ENCODE data around the gene NOTCH3. TPM values are rescaled to one million over a fixed set of nuclear protein-coding genes. Genes with fewer than 3 reads are reported as not detected.

Gene NOTCH3
- total RNA-seq, 4 donors from 2014 or later, result 6.4 to 53.3 (median 32.7) TPM

DNA sequence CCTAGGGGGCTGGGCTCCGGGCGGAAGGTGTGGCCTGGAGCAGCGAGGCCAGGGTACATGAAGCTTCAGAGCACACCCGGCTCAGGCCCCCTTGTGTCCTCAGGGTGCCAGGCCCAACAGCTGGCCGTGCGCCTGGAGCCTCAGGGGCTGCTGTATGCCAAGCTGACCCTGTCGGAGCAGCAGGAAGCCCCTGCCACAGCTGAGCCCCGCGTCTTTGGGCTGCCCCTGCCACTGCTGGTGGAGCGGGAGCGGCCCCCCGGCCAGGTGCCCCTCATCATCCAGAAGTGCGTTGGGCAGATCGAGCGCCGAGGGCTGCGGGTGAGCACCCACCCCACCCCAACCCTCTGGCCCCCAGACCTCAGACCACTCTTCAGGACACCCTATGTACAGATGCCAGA is 90.4 kb downstream of the NOTCH3 start:
- no peaks in the 10 kb centered on the region for H3K36me3 ChIP-seq
- intact Hi-C loops (cut with DNase I; ENCODE audit: low total_unique reads), result no loop called here

DNA sequence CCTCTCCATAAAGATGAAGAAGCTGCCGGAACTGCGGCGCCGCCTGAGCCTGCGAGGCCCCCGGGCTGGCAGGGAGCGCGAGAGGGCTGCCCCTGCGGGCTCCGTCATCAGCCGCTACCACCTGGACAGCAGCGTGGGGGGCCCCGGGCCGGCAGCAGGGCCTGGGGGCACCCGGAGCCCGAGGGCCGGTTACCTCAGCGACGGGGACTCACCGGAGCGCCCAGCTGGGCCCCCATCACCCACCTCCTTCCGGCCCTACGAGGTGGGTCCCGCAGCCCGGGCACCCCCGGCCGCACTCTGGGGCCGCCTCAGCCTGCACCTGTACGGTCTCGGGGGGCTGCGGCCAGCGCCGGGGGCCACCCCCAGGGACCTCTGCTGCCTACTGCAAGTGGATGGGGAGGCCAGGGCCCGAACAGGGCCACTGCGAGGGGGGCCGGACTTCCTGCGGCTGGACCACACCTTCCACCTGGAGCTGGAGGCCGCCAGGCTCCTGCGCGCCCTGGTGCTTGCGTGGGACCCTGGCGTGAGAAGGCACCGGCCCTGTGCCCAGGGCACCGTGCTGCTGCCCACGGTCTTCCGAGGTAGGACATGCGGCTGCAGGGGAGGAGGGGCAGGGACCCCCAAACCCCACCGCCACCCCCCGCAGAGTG is 90.9 kb downstream of the NOTCH3 start:
- H3K4me1 ChIP-seq, result peaks cover 0 to 2% of the 10 kb centered on the region in 2 donors
- no peaks in the 10 kb centered on the region for H3K9me3 ChIP-seq
- no peak overlapping the region for H3K4me3 ChIP-seq
- intact Hi-C loops (cut with DNase I; ENCODE audit: low total_unique reads), result no loop called here
- TF ChIP-seq CTCF (IDR thresholded peaks at IDR 0.05 in 4 of 5, conservative IDR thresholded peaks at IDR 0.05 in 1 of 5), result no peak
- no peak for TF ChIP-seq POLR2A (IDR thresholded peaks at IDR 0.05)
- peaks cover 10 to 23% (median 10%) of the 10 kb centered on the region in 3 donors for H3K27me3 ChIP-seq
- ATAC-seq, result no peak
- H3K36me3 ChIP-seq, result no peaks in the 10 kb centered on the region
- in situ Hi-C loops (cut with MboI; ENCODE audit: low sequenced_read_pairs in 4 of 4), result no loop called here
- H3K27ac ChIP-seq, result no peak overlapping the region
- DNase-seq, result no peak

More for the DNA sequence above, 90.4 kb downstream of the NOTCH3 start:
- peaks cover 0 to 2% of the 10 kb centered on the region in 2 donors for H3K4me1 ChIP-seq
- ATAC-seq, result no peak
- H3K27ac ChIP-seq, result no peak overlapping the region
- H3K9me3 ChIP-seq, result no peaks in the 10 kb centered on the region
- H3K4me3 ChIP-seq, result no peak overlapping the region
- no peak for DNase-seq
- H3K27me3 ChIP-seq, result peaks cover 9 to 20% (median 10%) of the 10 kb centered on the region in 3 donors
- TF ChIP-seq POLR2A (IDR thresholded peaks at IDR 0.05), result no peak
- in situ Hi-C loops (cut with MboI; ENCODE audit: low sequenced_read_pairs in 4 of 4), result no loop called here

Small RNAs within 50 kb of the gene (microRNA-seq; reads per million reads assigned to microRNA genes)
- gene MIR6795 (ENCODE audit: borderline replicate concordance in 2 of 2), result 0.85 to 2.4 reads per million in 2 donors

Other genes starting within 250 kb of the NOTCH3 start
- not detected for gene SLC1A6, start 221.1 kb downstream of the NOTCH3 start, total RNA-seq
- not detected for gene CASP14, start 151.5 kb downstream of the NOTCH3 start, total RNA-seq
- not detected for gene OR1I1, start 118.8 kb downstream of the NOTCH3 start, total RNA-seq
- gene SYDE1, start 93.6 kb downstream of the NOTCH3 start, total RNA-seq, result 1 to 10 TPM; 3.2 to 6.3 (median 5.2) TPM
- not detected for gene EPHX3, start 31.5 kb upstream of the NOTCH3 start, total RNA-seq
- gene BRD4, start 131.5 kb upstream of the NOTCH3 start, total RNA-seq, result 10 to 100 TPM; 64.8 to 83.2 (median 73.9) TPM
- gene AKAP8, start 178.8 kb upstream of the NOTCH3 start, total RNA-seq, result 10 to 100 TPM; 26.0 to 41.5 (median 27.5) TPM
- gene AKAP8L, start 218.0 kb upstream of the NOTCH3 start, total RNA-seq, result 100 to 1,000 TPM in 1 of 4 donors, 10 to 100 TPM in 3; 69.3 to 142 (median 85.6) TPM
- gene WIZ, start 249.0 kb upstream of the NOTCH3 start, total RNA-seq, result 10 to 100 TPM; 28.0 to 40.6 (median 32.5) TPM

All from gastrocnemius medialis (tissue), 4 donors.